ENCODE results near the gene SLC26A8.
"Not testable (repeated sequence)": the region's sequence is repeated elsewhere in the genome, so short reads cannot be mapped to it uniquely, and the experiment has no call there.

Gene SLC26A8

GRCh38 chr6:35914536-35914935 lies 109.9 kb downstream of the SLC26A8 start:
- Histone ChIP-seq H3K4me3 (ENCODE audit: low read depth, low read length) (no peak overlapping the region), H3K27me3 (ENCODE audit: control insufficient read depth, insufficient read depth, low read length) (no peaks in the 10 kb centered on the region), H3K9me3 (ENCODE audit: control insufficient read depth, insufficient read depth, low read length) (peaks cover 15% of the 10 kb centered on the region), H3K27ac (ENCODE audit: low read depth, low read length) (no peak overlapping the region), H3K4me1 (ENCODE audit: control insufficient read depth, insufficient read depth, low read length) (peaks cover 11% of the 10 kb centered on the region; the same call in 1 of the 2 replicates), H3K36me3 (ENCODE audit: control insufficient read depth, insufficient read depth, low read length) (peaks cover 75% of the 10 kb centered on the region), H3K9ac (ENCODE audit: low read depth, low read length) (no peak overlapping the region)

GRCh38 chr6:35911871-35912653 lies 112.4 kb downstream of the SLC26A8 start:
- Histone ChIP-seq H3K4me3 (ENCODE audit: low read depth, low read length) (no peak overlapping the region), H3K4me1 (ENCODE audit: control insufficient read depth, insufficient read depth, low read length) (no peaks in the 10 kb centered on the region), H3K9me3 (ENCODE audit: control insufficient read depth, insufficient read depth, low read length) (peaks cover 25% of the 10 kb centered on the region), H3K36me3 (ENCODE audit: control insufficient read depth, insufficient read depth, low read length) (peaks cover 83% of the 10 kb centered on the region), H3K27ac (ENCODE audit: low read depth, low read length) (no peak overlapping the region), H3K9ac (ENCODE audit: low read depth, low read length) (no peak overlapping the region), H3K27me3 (ENCODE audit: control insufficient read depth, insufficient read depth, low read length) (no peaks in the 10 kb centered on the region)

GRCh38 chr6:35909571-35909970 lies 114.9 kb downstream of the SLC26A8 start:
- Histone ChIP-seq H3K9me3 (ENCODE audit: control insufficient read depth, insufficient read depth, low read length) (peaks cover 25% of the 10 kb centered on the region), H3K36me3 (ENCODE audit: control insufficient read depth, insufficient read depth, low read length) (peaks cover 67% of the 10 kb centered on the region)
- H3K4me1 ChIP-seq (ENCODE audit: control insufficient read depth, insufficient read depth, low read length); H3K27me3 ChIP-seq (ENCODE audit: control insufficient read depth, insufficient read depth, low read length); H3K9ac ChIP-seq (ENCODE audit: low read depth, low read length); H3K27ac ChIP-seq (ENCODE audit: low read depth, low read length); H3K4me3 ChIP-seq (ENCODE audit: low read depth, low read length): not testable (repeated sequence)

GRCh38 chr6:35908753-35909401 lies 115.6 kb downstream of the SLC26A8 start:
- not testable (repeated sequence) for H3K27ac ChIP-seq (ENCODE audit: low read depth, low read length); H3K27me3 ChIP-seq (ENCODE audit: control insufficient read depth, insufficient read depth, low read length); H3K9ac ChIP-seq (ENCODE audit: low read depth, low read length); H3K4me3 ChIP-seq (ENCODE audit: low read depth, low read length); H3K4me1 ChIP-seq (ENCODE audit: control insufficient read depth, insufficient read depth, low read length)
- Histone ChIP-seq H3K36me3 (ENCODE audit: control insufficient read depth, insufficient read depth, low read length) (peaks cover 66% of the 10 kb centered on the region), H3K9me3 (ENCODE audit: control insufficient read depth, insufficient read depth, low read length) (peaks cover 25% of the 10 kb centered on the region)

GRCh38 chr6:35907750-35908149 lies 116.7 kb downstream of the SLC26A8 start:
- H3K4me1 ChIP-seq (ENCODE audit: control insufficient read depth, insufficient read depth, low read length): no peaks in the 10 kb centered on the region
- no peak overlapping the region for H3K4me3 ChIP-seq (ENCODE audit: low read depth, low read length)
- H3K9me3 ChIP-seq (ENCODE audit: control insufficient read depth, insufficient read depth, low read length): peaks cover 25% of the 10 kb centered on the region
- H3K9ac ChIP-seq (ENCODE audit: low read depth, low read length): no peak overlapping the region
- H3K36me3 ChIP-seq (ENCODE audit: control insufficient read depth, insufficient read depth, low read length): peaks cover 65% of the 10 kb centered on the region
- H3K27ac ChIP-seq (ENCODE audit: low read depth, low read length): no peak overlapping the region
- no peaks in the 10 kb centered on the region for H3K27me3 ChIP-seq (ENCODE audit: control insufficient read depth, insufficient read depth, low read length)

- Histone ChIP-seq H3K27me3 (ENCODE audit: control insufficient read depth, insufficient read depth, low read length) (no peaks in the 10 kb centered on the region), H3K9ac (ENCODE audit: low read depth, low read length) (no peak overlapping the region), H3K27ac (ENCODE audit: low read depth, low read length) (no peak overlapping the region), H3K4me1 (ENCODE audit: control insufficient read depth, insufficient read depth, low read length) (no peaks in the 10 kb centered on the region), H3K9me3 (ENCODE audit: control insufficient read depth, insufficient read depth, low read length) (peaks cover 25% of the 10 kb centered on the region), H3K36me3 (ENCODE audit: control insufficient read depth, insufficient read depth, low read length) (peaks cover 53% of the 10 kb centered on the region), H3K4me3 (ENCODE audit: low read depth, low read length) (no peak overlapping the region)
Observed at GRCh38 chr6:35906499-35906846, 118.0 kb downstream of the SLC26A8 start.

- Histone ChIP-seq H3K9me3 (ENCODE audit: control insufficient read depth, insufficient read depth, low read length) (peaks cover 22% of the 10 kb centered on the region), H3K27ac (ENCODE audit: low read depth, low read length) (no peak overlapping the region), H3K36me3 (ENCODE audit: control insufficient read depth, insufficient read depth, low read length) (peaks cover 52% of the 10 kb centered on the region), H3K4me3 (ENCODE audit: low read depth, low read length) (no peak overlapping the region), H3K9ac (ENCODE audit: low read depth, low read length) (no peak overlapping the region), H3K4me1 (ENCODE audit: control insufficient read depth, insufficient read depth, low read length) (no peaks in the 10 kb centered on the region), H3K27me3 (ENCODE audit: control insufficient read depth, insufficient read depth, low read length) (no peaks in the 10 kb centered on the region)
Observed at GRCh38 chr6:35905841-35906498, 118.5 kb downstream of the SLC26A8 start.

GRCh38 chr6:35905141-35905785 lies 119.2 kb downstream of the SLC26A8 start:
- Histone ChIP-seq H3K4me3 (ENCODE audit: low read depth, low read length) (no peak overlapping the region), H3K27ac (ENCODE audit: low read depth, low read length) (no peak overlapping the region), H3K4me1 (ENCODE audit: control insufficient read depth, insufficient read depth, low read length) (no peaks in the 10 kb centered on the region), H3K27me3 (ENCODE audit: control insufficient read depth, insufficient read depth, low read length) (no peaks in the 10 kb centered on the region), H3K36me3 (ENCODE audit: control insufficient read depth, insufficient read depth, low read length) (peaks cover 52% of the 10 kb centered on the region), H3K9ac (ENCODE audit: low read depth, low read length) (no peak overlapping the region), H3K9me3 (ENCODE audit: control insufficient read depth, insufficient read depth, low read length) (peaks cover 15% of the 10 kb centered on the region)

- Histone ChIP-seq H3K27me3 (ENCODE audit: control insufficient read depth, insufficient read depth, low read length) (no peaks in the 10 kb centered on the region), H3K9me3 (ENCODE audit: control insufficient read depth, insufficient read depth, low read length) (peaks cover 2% of the 10 kb centered on the region), H3K36me3 (ENCODE audit: control insufficient read depth, insufficient read depth, low read length) (peaks cover 41% of the 10 kb centered on the region)
Observed at GRCh38 chr6:35903679-35904078, 120.8 kb downstream of the SLC26A8 start.

GRCh38 chr6:35900448-35900847 lies 124.0 kb downstream of the SLC26A8 start:
- Histone ChIP-seq H3K36me3 (ENCODE audit: control insufficient read depth, insufficient read depth, low read length) (peaks cover 35% of the 10 kb centered on the region), H3K9ac (ENCODE audit: low read depth, low read length) (no peak overlapping the region), H3K4me3 (ENCODE audit: low read depth, low read length) (no peak overlapping the region), H3K9me3 (ENCODE audit: control insufficient read depth, insufficient read depth, low read length) (no peaks in the 10 kb centered on the region), H3K27me3 (ENCODE audit: control insufficient read depth, insufficient read depth, low read length) (no peaks in the 10 kb centered on the region), H3K27ac (ENCODE audit: low read depth, low read length) (no peak overlapping the region), H3K4me1 (ENCODE audit: control insufficient read depth, insufficient read depth, low read length) (peaks cover 11% of the 10 kb centered on the region)

More at GRCh38 chr6:35903679-35904078, 120.8 kb downstream of the SLC26A8 start:
- H3K27ac ChIP-seq (ENCODE audit: low read depth, low read length): no peak overlapping the region
- H3K4me1 ChIP-seq (ENCODE audit: control insufficient read depth, insufficient read depth, low read length): no peaks in the 10 kb centered on the region
- no peak overlapping the region for H3K4me3 ChIP-seq (ENCODE audit: low read depth, low read length)
- H3K9ac ChIP-seq (ENCODE audit: low read depth, low read length): no peak overlapping the region

Data from HUES48 (cell line).